Activated naive CD8-positive, alpha-beta T cell treated with anti-CD3 and anti-CD28 coated beads, Interleukin-2, amount 50 U/mL, for 16 hours (primary cell): ENCODE results near the gene PCDHB16.
"Not testable (repeated sequence)": the region's sequence is repeated elsewhere in the genome, so short reads cannot be mapped to it uniquely, and the experiment has no call there.

ENCODE experiments used
- DNase-seq: peaks from one replicate; pipeline ENCODE4 v3.0.0-alpha.2; 2020; ENCODE audit warnings: low read depth, low spot score

The PCDHB16 gene

GRCh38 chr5:141182248-141182647 is at the start of gene PCDHB16:
TSS of gene PCDHB16 (plus strand) at chr5:141182387. CDS start at chr5:141182560, 173 bp downstream.
- DNase-seq = no peak

- DNase-seq = no peak
These were observed 47.0 kb upstream of the PCDHB16 start, which contains the start of gene PCDHB5 for GRCh38 chr5:141135030-141135717. TSS of gene PCDHB5 (plus strand) at chr5:141135206. CDS start at chr5:141135435, 229 bp downstream.

- DNase-seq = no peak
These were observed 46.4 kb upstream of the PCDHB16 start for GRCh38 chr5:141135718-141136266.

GRCh38 chr5:141137346-141137745 is 44.8 kb upstream of the PCDHB16 start:
- not testable (repeated sequence) for DNase-seq

- DNase-seq = no peak
These were observed 32.4 kb upstream of the PCDHB16 start, which contains the start of gene PCDHB6 for GRCh38 chr5:141149812-141150211. TSS of gene PCDHB6 (plus strand) at chr5:141150057. CDS start at chr5:141150258, 201 bp downstream.

GRCh38 chr5:141150224-141150992 is 31.8 kb upstream of the PCDHB16 start:
- DNase-seq = no peak

GRCh38 chr5:141150993-141151325 is 31.2 kb upstream of the PCDHB16 start:
- DNase-seq = no peak

GRCh38 chr5:141151632-141152031 is 30.6 kb upstream of the PCDHB16 start:
- not testable (repeated sequence) for DNase-seq

- not testable (repeated sequence) for DNase-seq
These were observed 30.1 kb upstream of the PCDHB16 start for GRCh38 chr5:141152096-141152495.

GRCh38 chr5:141155540-141156374 is 26.4 kb upstream of the PCDHB16 start:
- no peak for DNase-seq

- not testable (repeated sequence) for DNase-seq
These were observed 24.8 kb upstream of the PCDHB16 start for GRCh38 chr5:141157356-141157755.

GRCh38 chr5:141157901-141158300 is 24.3 kb upstream of the PCDHB16 start:
- not testable (repeated sequence) for DNase-seq

- DNase-seq = no peak
These were observed 9.6 kb upstream of the PCDHB16 start, which contains the start of gene PCDHB7 for GRCh38 chr5:141172381-141173204. TSS of gene PCDHB7 (plus strand) at chr5:141172644. CDS start at chr5:141172836, 192 bp downstream.

GRCh38 chr5:141174291-141175104 is 7.7 kb upstream of the PCDHB16 start:
- not testable (repeated sequence) for DNase-seq

- no peak for DNase-seq
These were observed 6.3 kb upstream of the PCDHB16 start for GRCh38 chr5:141175933-141176332.

- DNase-seq = not testable (repeated sequence)
These were observed 4.5 kb upstream of the PCDHB16 start, which contains the start of gene PCDHB8 for GRCh38 chr5:141177577-141178191. TSS of gene PCDHB8 (plus strand) at chr5:141177790. CDS start at chr5:141178035, 245 bp downstream.

GRCh38 chr5:141179371-141179770 is 2.8 kb upstream of the PCDHB16 start:
- DNase-seq = not testable (repeated sequence)

- not testable (repeated sequence) for DNase-seq
These were observed 2.3 kb upstream of the PCDHB16 start for GRCh38 chr5:141179876-141180275.

- DNase-seq = no peak
These were observed 1.9 kb upstream of the PCDHB16 start for GRCh38 chr5:141180313-141180712.
